Ovary (tissue), 3 donors: ENCODE data around the gene ADAMTS4.

Experiments used
- CTCF ChIP-seq, 3 donors: fragments of 450-650 bp in 2 of 3; fragments of 200-600 bp in 1 of 3; IDR thresholded peaks; one replicate each; pipeline versions ENCODE4 v1.5.1 to v1.8.0; 2016 to 2022; ENCODE audit warnings: antibody characterized with exemption in 3 of 3, mild to moderate bottlenecking in 1 of 3
- EP300 ChIP-seq: sonication (generic); formaldehyde crosslinking; IDR thresholded peaks from one replicate; pipeline ENCODE4 v1.6.1; 2017; ENCODE audit warnings: antibody characterized with exemption
- POLR2A ChIP-seq: fragments of 450-650 bp; IDR thresholded peaks from one replicate; pipeline ENCODE4 v1.6.1; 2017; ENCODE audit warnings: antibody characterized with exemption, mild to moderate bottlenecking, moderate library complexity
- donor health status: DM: no; HTN: no; CAD: no.

- TF ChIP-seq CTCF (IDR thresholded peaks at IDR 0.05) (no peak), EP300 (no peak), POLR2A (no peak)
Observed at GRCh38 chr1:161200421-161200991, 1.7 kb upstream of the ADAMTS4 start.
